WERI-Rb-1 (cell line): ENCODE measurements around the gene STK10.

ENCODE experiments used
- DNase-seq: peaks from one replicate; pipeline ENCODE4 v3.0.0-alpha.2; 2020
- H3K27ac ChIP-seq: fragments of 250-450 bp; sonication (Bioruptor Pico); 2 replicates; pipeline ENCODE4 v1.5.1; 2020; ENCODE audit warnings: mild to moderate bottlenecking, moderate library complexity
- H3K27me3 ChIP-seq: fragments of 250-450 bp; sonication (Bioruptor Pico); 2 replicates; pipeline ENCODE4 v1.5.1; 2021; ENCODE audit warnings: mild to moderate bottlenecking, low read depth, moderate library complexity; ENCODE audit not compliant: insufficient read depth, severe bottlenecking
- H3K36me3 ChIP-seq: fragments of 250-450 bp; sonication (Bioruptor Pico); 2 replicates; pipeline ENCODE4 v1.5.1; 2020; ENCODE audit warnings: mild to moderate bottlenecking, moderate library complexity
- H3K4me3 ChIP-seq: 2 replicates; pipeline ENCODE4 v1.5.1; 2011; ENCODE audit warnings: low read depth, mild to moderate bottlenecking, control low read depth, low read length
- H3K9me3 ChIP-seq: fragments of 250-450 bp; sonication (Bioruptor Pico); 2 replicates; pipeline ENCODE4 v1.5.1; 2021; ENCODE audit warnings: mild to moderate bottlenecking, moderate library complexity; ENCODE audit not compliant: severe bottlenecking
- CTCF ChIP-seq: IDR thresholded peaks from 2 replicates; pipeline ENCODE4 v1.5.1; 2011; ENCODE audit warnings: low read depth, mild to moderate bottlenecking, control low read depth, inconsistent platforms, low read length

STK10 gene

GRCh38 chr5:172172912-172173563 lies 15.0 kb downstream of the STK10 start:
- Histone ChIP-seq H3K36me3 (no peaks in the 10 kb centered on the region), H3K27ac (no peak overlapping the region), H3K4me3 (no peak overlapping the region), H3K27me3 (no peaks in the 10 kb centered on the region), H3K9me3 (no peaks in the 10 kb centered on the region)
- DNase-seq = no peak
- TF ChIP-seq CTCF = no peak

GRCh38 chr5:172171118-172171517 lies 16.9 kb downstream of the STK10 start:
- Histone ChIP-seq H3K27ac (no peak overlapping the region), H3K9me3 (no peaks in the 10 kb centered on the region), H3K27me3 (no peaks in the 10 kb centered on the region), H3K36me3 (no peaks in the 10 kb centered on the region), H3K4me3 (no peak overlapping the region)
- no peak for TF ChIP-seq CTCF
- DNase-seq = no peak

- Histone ChIP-seq H3K36me3 (no peaks in the 10 kb centered on the region), H3K27ac (no peak overlapping the region), H3K9me3 (no peaks in the 10 kb centered on the region), H3K27me3 (no peaks in the 10 kb centered on the region), H3K4me3 (no peak overlapping the region)
- DNase-seq = no peak
- no peak for TF ChIP-seq CTCF
Observed at GRCh38 chr5:172170251-172170701, 17.7 kb downstream of the STK10 start.

- Histone ChIP-seq H3K4me3 (no peak overlapping the region), H3K27me3 (no peaks in the 10 kb centered on the region), H3K27ac (no peak overlapping the region), H3K9me3 (no peaks in the 10 kb centered on the region), H3K36me3 (no peaks in the 10 kb centered on the region)
- TF ChIP-seq CTCF = no peak
- DNase-seq = no peak
Observed at GRCh38 chr5:172169216-172169615, 18.8 kb downstream of the STK10 start.

- Histone ChIP-seq H3K36me3 (no peaks in the 10 kb centered on the region), H3K27ac (peak overlapping the region; percentile 30), H3K9me3 (no peaks in the 10 kb centered on the region), H3K4me3 (no peak overlapping the region), H3K27me3 (no peaks in the 10 kb centered on the region)
- TF ChIP-seq CTCF = no peak
- peak; percentile 58 for DNase-seq
Observed at GRCh38 chr5:172168311-172168710, 19.7 kb downstream of the STK10 start.

GRCh38 chr5:172167895-172168294 lies 20.1 kb downstream of the STK10 start:
- Histone ChIP-seq H3K27ac (peak overlapping the region; percentile 30), H3K4me3 (no peak overlapping the region), H3K36me3 (no peaks in the 10 kb centered on the region), H3K27me3 (no peaks in the 10 kb centered on the region), H3K9me3 (no peaks in the 10 kb centered on the region)
- no peak for TF ChIP-seq CTCF
- DNase-seq = peak; percentile 45
